ENCODE results near the gene PIGV. TPM values are rescaled to one million over a fixed set of nuclear protein-coding genes. Genes with fewer than 3 reads are reported as not detected.
"Not testable (repeated sequence)": the region's sequence is repeated elsewhere in the genome, so short reads cannot be mapped to it uniquely, and the experiment has no call there.

Gene PIGV
- polyA plus RNA-seq, 2 donors, result 5.1 to 7.1 TPM

DNA sequence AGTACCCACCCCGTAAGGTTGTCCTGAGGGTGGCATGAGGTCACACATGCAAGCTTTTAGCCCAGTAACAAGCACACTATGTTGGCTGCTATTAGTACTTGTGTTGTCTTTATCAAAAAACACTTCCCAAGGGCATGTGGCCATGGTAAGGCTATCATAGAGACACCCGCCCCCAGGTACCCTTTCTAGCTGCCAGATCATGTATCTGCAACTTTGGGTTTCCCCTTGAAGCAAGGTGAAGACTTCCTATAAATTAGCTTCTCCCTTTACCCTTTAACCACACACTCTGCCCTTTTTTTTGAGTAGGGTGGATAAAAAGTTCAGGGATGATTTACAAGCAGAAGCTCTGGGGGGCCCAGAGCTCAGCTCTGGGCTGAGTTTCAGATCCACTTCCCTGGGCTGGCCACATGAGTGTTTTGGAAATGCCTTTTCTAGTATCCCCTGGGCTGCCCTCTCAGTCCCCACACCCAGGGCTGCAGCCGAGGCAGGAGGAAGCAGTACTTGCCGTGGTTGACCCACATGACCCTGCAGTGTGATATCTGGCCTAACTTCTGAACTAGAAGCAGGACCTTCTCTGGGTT is 40.8 kb downstream of the PIGV start:
- Histone ChIP-seq H3K36me3 (ENCODE audit: control insufficient read depth in 2 of 2, insufficient read depth in 2 of 2, low read length in 1 of 2) (peaks cover 7 to 17% of the 10 kb centered on the region in 2 donors), H3K9me3 (ENCODE audit: control insufficient read depth in 2 of 2, insufficient read depth in 1 of 2, low read depth in 1 of 2, low read length in 1 of 2) (no peaks in the 10 kb centered on the region), H3K4me1 (ENCODE audit: control insufficient read depth in 2 of 2, insufficient read depth in 2 of 2, low read length in 1 of 2) (peaks cover 0 to 23% of the 10 kb centered on the region in 2 donors), H3K27ac (ENCODE audit: low read depth in 2 of 2, low read length in 1 of 2) (peak overlapping the region in 1 of 2 donors; percentile 44), H3K4me3 (ENCODE audit: low read depth in 1 of 2, low read length in 2 of 2) (peak overlapping the region in 1 of 2 donors; percentile 15), H3K27me3 (ENCODE audit: control insufficient read depth in 1 of 2, insufficient read depth in 2 of 2, low read length in 2 of 2) (no peaks in the 10 kb centered on the region)
- WGBS, 2 donors, result 49% methylated on average over 4 of the region's 4 CpGs

DNA sequence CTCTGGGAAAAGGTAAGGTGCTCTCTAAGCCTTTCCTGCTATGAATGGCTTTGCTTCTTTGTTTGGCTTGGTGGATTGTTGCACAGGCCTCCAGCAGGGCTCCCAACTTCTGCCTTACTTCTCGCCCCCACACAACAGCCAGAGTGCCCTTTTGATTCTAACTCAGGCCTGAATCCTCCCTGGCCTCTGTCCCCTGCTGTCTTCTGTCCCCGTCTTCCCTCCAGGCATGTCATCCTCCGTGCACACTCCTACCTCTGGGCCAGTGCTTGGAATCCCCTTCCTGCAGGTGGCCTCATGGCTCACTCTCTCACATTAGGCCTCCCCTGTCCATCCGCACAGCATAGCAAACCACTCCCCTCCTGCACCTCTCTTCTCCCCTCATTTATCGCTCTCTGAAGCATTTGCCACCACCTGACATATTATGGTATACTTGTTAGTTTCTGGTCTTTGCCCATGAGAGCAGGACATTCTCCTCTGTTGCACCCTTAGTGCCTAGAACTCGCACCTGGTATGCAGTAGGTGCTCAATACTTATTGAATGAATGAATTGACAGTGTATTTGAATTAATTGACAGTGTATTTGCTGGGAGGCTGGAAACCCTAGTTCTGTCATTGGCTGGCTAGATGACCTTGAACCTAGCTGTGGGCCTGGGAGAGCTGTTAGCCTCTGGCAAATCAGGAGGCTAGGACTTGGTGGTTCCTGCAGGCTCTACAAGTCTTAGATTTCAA is 41.6 kb downstream of the PIGV start:
- Histone ChIP-seq H3K27ac (ENCODE audit: low read depth in 2 of 2, low read length in 1 of 2) (no peak overlapping the region), H3K4me3 (ENCODE audit: low read depth in 1 of 2, low read length in 2 of 2) (no peak overlapping the region), H3K4me1 (ENCODE audit: control insufficient read depth in 2 of 2, insufficient read depth in 2 of 2, low read length in 1 of 2) (peaks cover 0 to 23% of the 10 kb centered on the region in 2 donors), H3K36me3 (ENCODE audit: control insufficient read depth in 2 of 2, insufficient read depth in 2 of 2, low read length in 1 of 2) (peaks cover 13 to 25% of the 10 kb centered on the region in 2 donors), H3K27me3 (ENCODE audit: control insufficient read depth in 1 of 2, insufficient read depth in 2 of 2, low read length in 2 of 2) (no peaks in the 10 kb centered on the region), H3K9me3 (ENCODE audit: control insufficient read depth in 2 of 2, insufficient read depth in 1 of 2, low read depth in 1 of 2, low read length in 1 of 2) (no peaks in the 10 kb centered on the region)
- WGBS, 2 donors, result 80 to 85% methylated on average over 6 of the region's 6 CpGs

DNA sequence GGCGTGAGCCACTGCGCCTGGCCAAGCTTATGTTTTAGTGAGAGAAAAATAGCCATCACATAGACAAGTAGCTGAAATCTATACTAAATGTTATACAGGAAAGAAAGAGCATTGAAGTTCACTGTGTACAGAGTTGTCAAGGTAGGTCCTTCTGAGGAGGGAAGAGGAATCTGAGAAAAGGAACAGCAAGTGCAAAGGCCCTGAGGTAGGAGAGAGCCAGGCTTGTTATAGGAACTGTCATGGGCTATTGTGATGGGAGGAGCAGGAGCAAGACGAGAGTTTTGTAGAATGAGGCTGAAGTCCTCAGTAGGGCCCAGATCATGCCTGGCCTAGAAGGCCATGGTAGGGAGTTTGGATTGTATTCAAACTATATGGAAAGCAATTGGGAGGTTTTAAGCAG is 43.3 kb downstream of the PIGV start:
- Histone ChIP-seq H3K27me3 (ENCODE audit: control insufficient read depth in 1 of 2, insufficient read depth in 2 of 2, low read length in 2 of 2) (no peaks in the 10 kb centered on the region), H3K27ac (ENCODE audit: low read depth in 2 of 2, low read length in 1 of 2) (no peak overlapping the region), H3K9me3 (ENCODE audit: control insufficient read depth in 2 of 2, insufficient read depth in 1 of 2, low read depth in 1 of 2, low read length in 1 of 2) (no peaks in the 10 kb centered on the region), H3K4me1 (ENCODE audit: control insufficient read depth in 2 of 2, insufficient read depth in 2 of 2, low read length in 1 of 2) (peaks cover 0 to 22% of the 10 kb centered on the region in 2 donors), H3K4me3 (ENCODE audit: low read depth in 1 of 2, low read length in 2 of 2) (no peak overlapping the region), H3K36me3 (ENCODE audit: control insufficient read depth in 2 of 2, insufficient read depth in 2 of 2, low read length in 1 of 2) (peaks cover 13 to 33% of the 10 kb centered on the region in 2 donors)
- 93 to 97% methylated on average over 3 of the region's 3 CpGs for WGBS, 2 donors

DNA sequence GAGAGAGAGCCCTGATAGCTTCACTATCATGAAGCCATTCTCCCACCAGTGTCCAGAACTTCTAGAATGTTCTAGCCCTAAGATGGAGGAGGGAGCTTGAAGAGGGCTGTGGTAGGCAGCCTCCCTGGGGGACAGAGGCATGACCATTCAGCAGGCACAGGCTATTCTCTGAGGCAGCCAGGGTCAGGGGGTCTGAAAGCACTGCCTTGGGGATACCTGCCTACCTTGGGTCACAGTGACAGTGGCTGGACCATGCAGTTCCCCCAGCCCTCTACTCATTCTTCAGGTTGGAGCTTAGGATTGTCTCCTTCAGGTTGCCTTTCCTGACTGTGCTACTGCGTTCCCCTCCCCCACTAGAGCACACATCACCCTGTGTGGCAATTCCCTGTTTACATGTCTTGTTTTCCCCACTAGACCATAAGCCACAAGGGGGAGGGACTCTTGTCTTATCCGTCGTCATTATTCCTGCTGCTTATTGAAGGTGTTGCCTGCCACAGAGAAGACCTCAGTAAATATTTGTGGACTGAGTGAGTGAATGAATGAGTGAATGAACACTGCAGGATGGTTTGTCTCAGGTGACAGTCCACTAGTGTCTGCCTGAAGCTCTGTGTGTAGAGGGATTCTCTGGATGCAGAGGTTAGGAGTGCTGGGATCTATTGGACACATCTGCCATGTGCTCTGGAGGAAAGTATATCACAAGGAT is 43.9 kb downstream of the PIGV start:
- 60 to 62% methylated on average over 3 of the region's 3 CpGs for WGBS, 2 donors
- Histone ChIP-seq H3K27me3 (ENCODE audit: control insufficient read depth in 1 of 2, insufficient read depth in 2 of 2, low read length in 2 of 2) (no peaks in the 10 kb centered on the region), H3K4me1 (ENCODE audit: control insufficient read depth in 2 of 2, insufficient read depth in 2 of 2, low read length in 1 of 2) (peaks cover 0 to 21% of the 10 kb centered on the region in 2 donors), H3K4me3 (ENCODE audit: low read depth in 1 of 2, low read length in 2 of 2) (no peak overlapping the region), H3K36me3 (ENCODE audit: control insufficient read depth in 2 of 2, insufficient read depth in 2 of 2, low read length in 1 of 2) (peaks cover 13 to 34% of the 10 kb centered on the region in 2 donors), H3K9me3 (ENCODE audit: control insufficient read depth in 2 of 2, insufficient read depth in 1 of 2, low read depth in 1 of 2, low read length in 1 of 2) (no peaks in the 10 kb centered on the region), H3K27ac (ENCODE audit: low read depth in 2 of 2, low read length in 1 of 2) (peak overlapping the region in 1 of 2 donors; percentile 34)

DNA sequence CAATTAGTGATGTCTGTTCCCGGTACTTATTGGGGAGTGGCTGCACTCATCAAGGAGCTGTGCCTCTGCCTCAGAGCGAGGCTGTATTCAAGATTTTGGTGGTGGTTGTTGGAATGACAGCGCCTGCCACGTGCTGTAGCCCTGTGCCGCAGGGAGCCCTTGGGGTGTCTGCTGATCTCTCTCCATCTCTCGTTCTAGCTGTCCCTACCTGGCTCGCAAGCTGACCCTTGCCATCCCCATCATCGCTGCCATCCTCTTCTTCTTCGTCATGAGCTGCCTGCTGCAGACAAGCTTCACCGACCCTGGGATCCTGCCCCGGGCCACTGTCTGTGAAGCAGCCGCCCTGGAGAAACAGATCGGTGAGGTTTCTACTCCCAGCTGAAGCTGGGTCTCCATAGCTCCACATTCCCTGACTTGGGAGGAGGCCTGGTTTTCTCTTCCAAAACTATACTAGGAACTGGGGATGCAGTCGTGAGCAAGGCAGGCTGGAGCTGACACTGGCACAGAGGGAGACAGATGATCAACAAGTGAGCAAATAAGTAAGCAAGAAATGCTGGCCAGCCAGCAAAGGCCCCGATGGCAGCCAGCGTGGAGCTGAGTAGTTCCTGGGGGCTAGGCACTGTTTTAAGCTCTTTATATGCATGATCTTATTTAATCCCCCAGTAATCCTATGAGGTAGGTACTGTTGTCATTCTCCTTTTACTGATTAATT is 44.7 kb downstream of the PIGV start:
- Histone ChIP-seq H3K4me1 (ENCODE audit: control insufficient read depth in 2 of 2, insufficient read depth in 2 of 2, low read length in 1 of 2) (peaks cover 0 to 18% of the 10 kb centered on the region in 2 donors), H3K4me3 (ENCODE audit: low read depth in 1 of 2, low read length in 2 of 2) (no peak overlapping the region), H3K36me3 (ENCODE audit: control insufficient read depth in 2 of 2, insufficient read depth in 2 of 2, low read length in 1 of 2) (peaks cover 13 to 34% of the 10 kb centered on the region in 2 donors), H3K27me3 (ENCODE audit: control insufficient read depth in 1 of 2, insufficient read depth in 2 of 2, low read length in 2 of 2) (no peaks in the 10 kb centered on the region), H3K27ac (ENCODE audit: low read depth in 2 of 2, low read length in 1 of 2) (no peak overlapping the region), H3K9me3 (ENCODE audit: control insufficient read depth in 2 of 2, insufficient read depth in 1 of 2, low read depth in 1 of 2, low read length in 1 of 2) (no peaks in the 10 kb centered on the region)
- WGBS, 2 donors, result 84 to 85% methylated on average over 16 of the region's 16 CpGs

DNA sequence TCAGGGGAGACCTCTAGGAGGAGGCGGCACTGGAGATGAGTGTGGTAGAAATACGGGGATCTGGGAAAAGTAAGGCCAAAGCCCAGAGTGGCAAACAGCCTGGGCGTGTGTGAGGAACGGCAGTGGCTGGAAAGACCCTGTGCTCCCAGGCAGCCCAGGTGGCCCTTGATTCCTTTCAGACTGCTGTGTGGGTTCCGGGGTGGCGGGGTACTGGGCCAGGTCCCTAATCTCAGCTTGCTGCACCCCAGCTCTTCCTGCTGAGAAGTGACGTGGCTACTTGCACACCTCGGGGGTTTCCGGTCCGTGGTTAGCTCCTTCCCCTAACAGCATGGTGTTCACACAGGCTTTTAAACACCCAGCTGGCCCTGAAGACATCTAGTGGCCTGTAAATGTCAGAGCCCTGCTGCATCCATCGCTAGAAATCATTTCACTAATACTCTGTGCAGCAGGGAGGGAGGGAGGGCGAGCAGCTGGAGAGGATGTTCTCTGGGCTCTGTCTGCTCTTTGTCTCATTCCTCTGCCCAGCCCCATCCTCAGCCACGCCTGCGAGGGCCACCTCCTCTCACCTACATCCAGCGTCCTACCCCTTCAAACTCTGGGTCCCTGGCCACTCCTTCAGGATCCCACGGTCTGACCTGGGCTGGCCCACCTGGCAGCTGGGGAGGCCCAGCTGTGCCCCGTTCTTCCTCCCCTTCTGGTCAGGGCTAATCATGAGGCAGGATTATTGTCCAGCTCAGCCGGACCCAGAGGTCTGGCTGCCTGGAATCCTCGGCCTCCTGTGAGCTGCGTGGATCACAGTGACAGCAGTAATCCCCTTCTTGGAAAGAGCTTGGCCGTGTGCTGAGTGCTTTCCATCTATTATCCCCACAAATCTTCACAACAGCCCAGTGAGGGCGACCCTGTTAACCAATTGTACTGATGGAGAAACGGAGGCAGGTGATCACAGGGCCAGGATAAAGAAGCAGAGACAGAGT is 46.0 kb downstream of the PIGV start:
- Histone ChIP-seq H3K27me3 (ENCODE audit: control insufficient read depth in 1 of 2, insufficient read depth in 2 of 2, low read length in 2 of 2) (no peaks in the 10 kb centered on the region), H3K4me3 (ENCODE audit: low read depth in 1 of 2, low read length in 2 of 2) (no peak overlapping the region), H3K36me3 (ENCODE audit: control insufficient read depth in 2 of 2, insufficient read depth in 2 of 2, low read length in 1 of 2) (peaks cover 13 to 36% of the 10 kb centered on the region in 2 donors), H3K4me1 (ENCODE audit: control insufficient read depth in 2 of 2, insufficient read depth in 2 of 2, low read length in 1 of 2) (peaks cover 0 to 13% of the 10 kb centered on the region in 2 donors), H3K27ac (ENCODE audit: low read depth in 2 of 2, low read length in 1 of 2) (peak overlapping the region; percentile 45 to 72), H3K9me3 (ENCODE audit: control insufficient read depth in 2 of 2, insufficient read depth in 1 of 2, low read depth in 1 of 2, low read length in 1 of 2) (no peaks in the 10 kb centered on the region)
- 73 to 75% methylated on average over 23 of the region's 23 CpGs for WGBS, 2 donors

DNA sequence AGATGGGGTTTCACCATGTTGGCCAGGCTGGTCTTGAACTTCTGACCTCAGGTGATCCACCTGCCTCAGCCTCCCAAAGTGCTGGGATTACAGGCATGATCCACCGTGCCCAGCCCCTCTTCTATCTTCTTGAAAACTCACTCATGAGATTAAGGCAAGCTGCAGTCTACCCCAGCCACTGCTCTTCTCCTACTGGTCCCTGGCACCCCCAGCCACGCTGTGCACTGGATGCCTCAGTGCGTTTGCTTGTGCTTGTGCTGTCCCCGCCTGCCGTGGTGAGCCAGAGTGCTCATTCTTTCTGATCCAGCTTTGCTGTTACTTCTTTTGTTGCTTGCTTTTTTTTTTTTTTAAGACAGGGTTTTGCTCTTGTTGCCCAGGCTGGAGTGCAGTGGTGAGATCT is 49.9 kb downstream of the PIGV start:
- not testable (repeated sequence) for H3K27me3 ChIP-seq (ENCODE audit: control insufficient read depth in 1 of 2, insufficient read depth in 2 of 2, low read length in 2 of 2); H3K4me1 ChIP-seq (ENCODE audit: control insufficient read depth in 2 of 2, insufficient read depth in 2 of 2, low read length in 1 of 2); H3K27ac ChIP-seq (ENCODE audit: low read depth in 2 of 2, low read length in 1 of 2); H3K9me3 ChIP-seq (ENCODE audit: control insufficient read depth in 2 of 2, insufficient read depth in 1 of 2, low read depth in 1 of 2, low read length in 1 of 2); H3K4me3 ChIP-seq (ENCODE audit: low read depth in 1 of 2, low read length in 2 of 2)
- H3K36me3 ChIP-seq (ENCODE audit: control insufficient read depth in 2 of 2, insufficient read depth in 2 of 2, low read length in 1 of 2), result peaks cover 10 to 41% of the 10 kb centered on the region in 2 donors
- 89 to 93% methylated on average over 5 of the region's 5 CpGs for WGBS, 2 donors

DNA sequence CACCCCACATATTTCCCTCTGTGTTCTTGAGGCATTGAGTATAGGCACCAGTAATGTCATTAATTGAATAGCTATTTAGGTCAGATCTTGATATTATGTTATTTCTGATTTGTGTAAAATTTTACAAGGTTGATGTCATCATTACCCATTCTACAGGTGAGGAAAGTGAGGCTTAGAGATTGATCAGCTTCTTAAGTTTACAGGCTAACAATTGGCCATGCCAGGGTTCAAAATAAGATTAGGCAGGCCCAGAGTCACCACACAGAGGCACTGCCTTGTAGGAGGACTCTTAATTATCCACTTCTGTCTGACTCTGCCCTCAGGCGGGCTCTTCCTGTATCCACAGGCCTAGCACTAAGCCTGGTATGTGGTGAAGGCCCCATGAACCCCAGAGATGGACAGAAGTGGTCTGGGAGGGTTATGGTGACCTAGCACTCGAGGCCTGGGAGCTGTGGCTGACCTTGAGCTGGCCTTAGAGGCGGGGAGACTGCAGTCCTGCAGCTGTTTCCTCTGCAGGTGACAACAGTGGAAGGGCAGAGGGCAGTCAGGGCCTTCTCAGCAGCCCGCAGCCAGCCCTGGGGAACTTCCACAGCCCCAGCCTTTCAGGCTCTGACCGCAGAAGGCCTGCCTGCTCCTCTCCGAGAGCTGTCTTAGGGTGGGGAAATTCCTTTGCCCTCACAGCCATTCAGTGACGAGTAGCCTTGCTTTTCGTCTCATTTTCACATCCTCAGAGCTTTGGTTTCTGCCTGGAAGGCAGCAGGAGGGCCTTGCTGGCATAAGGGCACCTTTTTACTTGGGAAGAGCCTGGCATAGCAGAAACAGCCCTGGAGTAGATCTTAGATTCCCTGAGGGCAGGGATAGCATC is 51.0 kb downstream of the PIGV start:
- Histone ChIP-seq H3K27me3 (ENCODE audit: control insufficient read depth in 1 of 2, insufficient read depth in 2 of 2, low read length in 2 of 2) (no peaks in the 10 kb centered on the region), H3K27ac (ENCODE audit: low read depth in 2 of 2, low read length in 1 of 2) (no peak overlapping the region), H3K9me3 (ENCODE audit: control insufficient read depth in 2 of 2, insufficient read depth in 1 of 2, low read depth in 1 of 2, low read length in 1 of 2) (no peaks in the 10 kb centered on the region), H3K36me3 (ENCODE audit: control insufficient read depth in 2 of 2, insufficient read depth in 2 of 2, low read length in 1 of 2) (peaks cover 4 to 36% of the 10 kb centered on the region in 2 donors), H3K4me3 (ENCODE audit: low read depth in 1 of 2, low read length in 2 of 2) (no peak overlapping the region), H3K4me1 (ENCODE audit: control insufficient read depth in 2 of 2, insufficient read depth in 2 of 2, low read length in 1 of 2) (no peaks in the 10 kb centered on the region)
- WGBS, 2 donors, result 68 to 73% methylated on average over 8 of the region's 8 CpGs

Data from esophagus (tissue), 2 donors.